GM23338 (cell line): ENCODE results near the gene ABCA4.

Source experiments
- CREB1 ChIP-seq: fragments of 250-450 bp; sonication (Bioruptor Pico); IDR thresholded peaks from 2 replicates; pipeline ENCODE4 v1.5.0; 2020; ENCODE audit warnings: low read depth, mild to moderate bottlenecking, moderate library complexity
- EZH2 ChIP-seq: fragments of 200-600 bp; sonication (generic); IDR thresholded peaks from one replicate; pipeline ENCODE4 v1.8.0; 2017; ENCODE audit warnings: antibody characterized with exemption, mild to moderate bottlenecking, low read depth; ENCODE audit not compliant: unreplicated experiment
- EZH2phosphoT487 ChIP-seq: fragments of 200-600 bp; sonication (generic); IDR thresholded peaks from one replicate; pipeline ENCODE4 v1.8.1; 2018; ENCODE audit warnings: antibody characterized with exemption; ENCODE audit not compliant: unreplicated experiment
- POLR2AphosphoS5 ChIP-seq: IDR thresholded peaks from 2 replicates; pipeline ENCODE4 v1.6.1; 2016; ENCODE audit warnings: antibody characterized with exemption, low read depth
- ZNF114 ChIP-seq: fragments of 250-450 bp; sonication (Bioruptor Pico); IDR thresholded peaks from 2 replicates; pipeline ENCODE4 v1.5.0; 2020; ENCODE audit warnings: mild to moderate bottlenecking, moderate library complexity
- TF ChIP-seq, protein P1 (sequence below), 2 experiments: fragments of 200-600 bp in 1 of 2; sonication (generic) in 1 of 2; conservative IDR thresholded peaks; 2 replicates each; pipeline versions ENCODE4 v1.5.1 to v1.6.1; 2016 to 2017; ENCODE audit warnings: antibody characterized with exemption in 2 of 2, low read depth in 2 of 2, mild to moderate bottlenecking in 2 of 2, moderate library complexity in 1 of 2
- TF ChIP-seq, protein P2 (sequence below): IDR thresholded peaks from one replicate; pipeline ENCODE4 v1.6.1; 2018; ENCODE audit warnings: antibody characterized with exemption; ENCODE audit not compliant: unreplicated experiment

DNA sequence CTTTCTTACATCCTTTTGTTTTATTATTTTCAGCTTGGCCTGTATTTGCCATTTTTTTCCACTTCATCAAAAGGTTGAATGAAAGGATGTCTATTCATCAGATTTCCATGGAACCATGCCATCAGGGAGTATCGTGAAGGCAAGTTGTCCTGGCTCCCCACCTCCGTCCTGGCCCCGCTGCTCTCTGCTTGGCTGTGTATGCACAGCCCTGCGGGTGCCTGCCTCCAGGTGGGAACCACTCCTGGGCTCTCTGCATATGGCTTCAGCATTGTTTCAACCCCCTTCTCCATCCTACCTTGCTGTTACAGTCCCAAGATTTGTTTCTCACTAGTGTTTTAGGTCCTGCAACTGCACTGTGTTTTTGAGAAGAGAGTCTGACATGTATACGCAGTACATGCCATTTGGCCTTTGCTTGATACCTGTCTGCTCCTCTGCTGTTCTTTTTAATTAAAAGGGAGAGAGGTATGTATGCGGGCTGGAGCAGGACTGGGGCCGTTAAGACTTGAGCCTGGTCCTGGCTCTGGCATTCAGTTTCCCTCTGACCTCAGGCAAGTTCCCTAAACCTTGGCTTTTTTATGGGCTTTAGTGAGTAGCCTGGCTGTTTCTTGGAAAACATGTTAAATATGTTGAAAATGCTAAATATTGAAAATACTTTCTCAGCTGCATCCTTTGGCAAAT lies 141.8 kb downstream of the ABCA4 start:
- TF ChIP-seq, protein P1, sequence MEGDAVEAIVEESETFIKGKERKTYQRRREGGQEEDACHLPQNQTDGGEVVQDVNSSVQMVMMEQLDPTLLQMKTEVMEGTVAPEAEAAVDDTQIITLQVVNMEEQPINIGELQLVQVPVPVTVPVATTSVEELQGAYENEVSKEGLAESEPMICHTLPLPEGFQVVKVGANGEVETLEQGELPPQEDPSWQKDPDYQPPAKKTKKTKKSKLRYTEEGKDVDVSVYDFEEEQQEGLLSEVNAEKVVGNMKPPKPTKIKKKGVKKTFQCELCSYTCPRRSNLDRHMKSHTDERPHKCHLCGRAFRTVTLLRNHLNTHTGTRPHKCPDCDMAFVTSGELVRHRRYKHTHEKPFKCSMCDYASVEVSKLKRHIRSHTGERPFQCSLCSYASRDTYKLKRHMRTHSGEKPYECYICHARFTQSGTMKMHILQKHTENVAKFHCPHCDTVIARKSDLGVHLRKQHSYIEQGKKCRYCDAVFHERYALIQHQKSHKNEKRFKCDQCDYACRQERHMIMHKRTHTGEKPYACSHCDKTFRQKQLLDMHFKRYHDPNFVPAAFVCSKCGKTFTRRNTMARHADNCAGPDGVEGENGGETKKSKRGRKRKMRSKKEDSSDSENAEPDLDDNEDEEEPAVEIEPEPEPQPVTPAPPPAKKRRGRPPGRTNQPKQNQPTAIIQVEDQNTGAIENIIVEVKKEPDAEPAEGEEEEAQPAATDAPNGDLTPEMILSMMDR (conservative IDR thresholded peaks at IDR 0.05; ENCODE audit: low read depth in 2 of 2), result no peak
- TF ChIP-seq EZH2phosphoT487 (no peak), POLR2AphosphoS5 (no peak), EZH2 (no peak), CREB1 (CRISPR knock-in tag) (no peak), ZNF114 (CRISPR knock-in tag) (no peak)
- TF ChIP-seq, protein P2, sequence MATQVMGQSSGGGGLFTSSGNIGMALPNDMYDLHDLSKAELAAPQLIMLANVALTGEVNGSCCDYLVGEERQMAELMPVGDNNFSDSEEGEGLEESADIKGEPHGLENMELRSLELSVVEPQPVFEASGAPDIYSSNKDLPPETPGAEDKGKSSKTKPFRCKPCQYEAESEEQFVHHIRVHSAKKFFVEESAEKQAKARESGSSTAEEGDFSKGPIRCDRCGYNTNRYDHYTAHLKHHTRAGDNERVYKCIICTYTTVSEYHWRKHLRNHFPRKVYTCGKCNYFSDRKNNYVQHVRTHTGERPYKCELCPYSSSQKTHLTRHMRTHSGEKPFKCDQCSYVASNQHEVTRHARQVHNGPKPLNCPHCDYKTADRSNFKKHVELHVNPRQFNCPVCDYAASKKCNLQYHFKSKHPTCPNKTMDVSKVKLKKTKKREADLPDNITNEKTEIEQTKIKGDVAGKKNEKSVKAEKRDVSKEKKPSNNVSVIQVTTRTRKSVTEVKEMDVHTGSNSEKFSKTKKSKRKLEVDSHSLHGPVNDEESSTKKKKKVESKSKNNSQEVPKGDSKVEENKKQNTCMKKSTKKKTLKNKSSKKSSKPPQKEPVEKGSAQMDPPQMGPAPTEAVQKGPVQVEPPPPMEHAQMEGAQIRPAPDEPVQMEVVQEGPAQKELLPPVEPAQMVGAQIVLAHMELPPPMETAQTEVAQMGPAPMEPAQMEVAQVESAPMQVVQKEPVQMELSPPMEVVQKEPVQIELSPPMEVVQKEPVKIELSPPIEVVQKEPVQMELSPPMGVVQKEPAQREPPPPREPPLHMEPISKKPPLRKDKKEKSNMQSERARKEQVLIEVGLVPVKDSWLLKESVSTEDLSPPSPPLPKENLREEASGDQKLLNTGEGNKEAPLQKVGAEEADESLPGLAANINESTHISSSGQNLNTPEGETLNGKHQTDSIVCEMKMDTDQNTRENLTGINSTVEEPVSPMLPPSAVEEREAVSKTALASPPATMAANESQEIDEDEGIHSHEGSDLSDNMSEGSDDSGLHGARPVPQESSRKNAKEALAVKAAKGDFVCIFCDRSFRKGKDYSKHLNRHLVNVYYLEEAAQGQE, result no peak
